ENCODE results near the gene SYVN1. TPM values are rescaled to one million over a fixed set of nuclear protein-coding genes. Genes with fewer than 3 reads are reported as not detected.

Gene SYVN1
- total RNA-seq, 1 experiment from 2014 or later = 51.5 TPM

GRCh38 chr11:65111159-65111743 is 23.1 kb downstream of the SYVN1 start:
- TF ChIP-seq EZH2 (IDR thresholded peaks at IDR 0.05; ENCODE audit: low read depth) = no peak
- Histone ChIP-seq H3K4me2 (peak overlapping the region; percentile 100; the same call in 1 of the 2 replicates), H3F3A (ENCODE audit: insufficient read depth, low read depth) (peaks cover 52% of the 10 kb centered on the region), H3K27me3 (ENCODE audit: insufficient read depth, low read depth) (no peaks in the 10 kb centered on the region), H3K9me2 (ENCODE audit: insufficient read depth) (no peaks in the 10 kb centered on the region), H3K4me1 (replicated peaks; ENCODE audit: insufficient read depth) (peaks cover 36% of the 10 kb centered on the region), H3K27ac (no peak overlapping the region), H3K36me3 (ENCODE audit: low read depth) (no peaks in the 10 kb centered on the region), H2AFZ (no peak overlapping the region), H4K20me1 (ENCODE audit: insufficient read depth) (no peaks in the 10 kb centered on the region), H3K79me2 (ENCODE audit: low read depth) (peaks cover 25% of the 10 kb centered on the region), H3K4me3 (no peak overlapping the region; the same call in 1 of the 2 replicates), H3K9me3 (ENCODE audit: insufficient read depth, low read depth) (no peaks in the 10 kb centered on the region)
- ChIA-PET POLR2A (ENCODE audit: unreplicated experiment) (interaction anchor here (0.6 to 0.9 kb wide), 13 partner anchors 11 to 396 kb away, joined by 3 to 7 read pairs (median 3); partner anchors contain the start of gene POLA2), CTCF (interaction anchor here (0.6 to 0.7 kb wide), 5 partner anchors 62 to 706 kb away, joined by 3 to 4 read pairs (median 3); partner anchors contain the start of gene CAPN1)
- no peak for DNase-seq
- BruUV-seq (replicated peaks) = no TSS peak
- intact Hi-C loops (cut with micrococcal nuclease; ENCODE audit: unreplicated experiment) = loop anchor here (2.0 to 5.0 kb wide), 2 partner anchors 221 to 264 kb away; partner anchors contain the start of gene DPF2

- POLR2A ChIA-PET (ENCODE audit: unreplicated experiment) = interaction anchor here (0.5 to 0.7 kb wide), 8 partner anchors 9 to 345 kb away, joined by 3 to 13 read pairs (median 3); partner anchors contain the start of genes CDC42EP2 and POLA2
Observed at GRCh38 chr11:65110354-65110861, 23.9 kb downstream of the SYVN1 start.

GRCh38 chr11:65109231-65110198 is 24.8 kb downstream of the SYVN1 start:
- Histone ChIP-seq H3K4me2 (no peak overlapping the region), H3K27ac (no peak overlapping the region), H3K9me3 (ENCODE audit: insufficient read depth, low read depth) (no peaks in the 10 kb centered on the region), H3F3A (ENCODE audit: insufficient read depth, low read depth) (peaks cover 41% of the 10 kb centered on the region), H2AFZ (no peak overlapping the region), H3K4me3 (no peak overlapping the region), H3K27me3 (ENCODE audit: insufficient read depth, low read depth) (no peaks in the 10 kb centered on the region), H3K9me2 (ENCODE audit: insufficient read depth) (no peaks in the 10 kb centered on the region), H4K20me1 (ENCODE audit: insufficient read depth) (no peaks in the 10 kb centered on the region), H3K4me1 (replicated peaks; ENCODE audit: insufficient read depth) (peaks cover 27% of the 10 kb centered on the region), H3K79me2 (ENCODE audit: low read depth) (peaks cover 8% of the 10 kb centered on the region; the same call in 1 of the 2 replicates), H3K36me3 (ENCODE audit: low read depth) (no peaks in the 10 kb centered on the region)
- POLR2A ChIA-PET (ENCODE audit: unreplicated experiment) = interaction anchor here (0.6 kb wide), 3 partner anchors 10 to 73 kb away, joined by 3 to 13 read pairs (median 3); no protein-coding TSS in a partner anchor
- DNase-seq = no peak
- intact Hi-C loops (cut with micrococcal nuclease; ENCODE audit: unreplicated experiment) = loop anchor here (1.0 to 5.0 kb wide), 3 partner anchors 145 to 263 kb away; partner anchors contain the start of gene DPF2
- TF ChIP-seq, protein P1, sequence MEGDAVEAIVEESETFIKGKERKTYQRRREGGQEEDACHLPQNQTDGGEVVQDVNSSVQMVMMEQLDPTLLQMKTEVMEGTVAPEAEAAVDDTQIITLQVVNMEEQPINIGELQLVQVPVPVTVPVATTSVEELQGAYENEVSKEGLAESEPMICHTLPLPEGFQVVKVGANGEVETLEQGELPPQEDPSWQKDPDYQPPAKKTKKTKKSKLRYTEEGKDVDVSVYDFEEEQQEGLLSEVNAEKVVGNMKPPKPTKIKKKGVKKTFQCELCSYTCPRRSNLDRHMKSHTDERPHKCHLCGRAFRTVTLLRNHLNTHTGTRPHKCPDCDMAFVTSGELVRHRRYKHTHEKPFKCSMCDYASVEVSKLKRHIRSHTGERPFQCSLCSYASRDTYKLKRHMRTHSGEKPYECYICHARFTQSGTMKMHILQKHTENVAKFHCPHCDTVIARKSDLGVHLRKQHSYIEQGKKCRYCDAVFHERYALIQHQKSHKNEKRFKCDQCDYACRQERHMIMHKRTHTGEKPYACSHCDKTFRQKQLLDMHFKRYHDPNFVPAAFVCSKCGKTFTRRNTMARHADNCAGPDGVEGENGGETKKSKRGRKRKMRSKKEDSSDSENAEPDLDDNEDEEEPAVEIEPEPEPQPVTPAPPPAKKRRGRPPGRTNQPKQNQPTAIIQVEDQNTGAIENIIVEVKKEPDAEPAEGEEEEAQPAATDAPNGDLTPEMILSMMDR (conservative IDR thresholded peaks at IDR 0.05) = no peak
- no peak for TF ChIP-seq EZH2 (IDR thresholded peaks at IDR 0.05; ENCODE audit: low read depth)
- CTCF ChIA-PET = interaction anchor here (1.0 kb wide), 1 partner anchor 145 kb away, joined by 5 read pairs; no protein-coding TSS in a partner anchor
- no TSS peak for BruUV-seq (replicated peaks)

More at GRCh38 chr11:65110354-65110861, 23.9 kb downstream of the SYVN1 start:
- Histone ChIP-seq H3K36me3 (ENCODE audit: low read depth) (no peaks in the 10 kb centered on the region), H3K4me1 (replicated peaks; ENCODE audit: insufficient read depth) (peaks cover 28% of the 10 kb centered on the region), H3F3A (ENCODE audit: insufficient read depth, low read depth) (peaks cover 44% of the 10 kb centered on the region), H2AFZ (no peak overlapping the region), H4K20me1 (ENCODE audit: insufficient read depth) (no peaks in the 10 kb centered on the region), H3K4me2 (peak overlapping the region; percentile 66), H3K27me3 (ENCODE audit: insufficient read depth, low read depth) (no peaks in the 10 kb centered on the region), H3K27ac (no peak overlapping the region), H3K9me2 (ENCODE audit: insufficient read depth) (no peaks in the 10 kb centered on the region), H3K4me3 (no peak overlapping the region), H3K9me3 (ENCODE audit: insufficient read depth, low read depth) (no peaks in the 10 kb centered on the region), H3K79me2 (ENCODE audit: low read depth) (peaks cover 16% of the 10 kb centered on the region)
- DNase-seq = peak; percentile 76 to 92
- TF ChIP-seq, protein P1 (conservative IDR thresholded peaks at IDR 0.05) = peak; percentile 100
- no peak for TF ChIP-seq EZH2 (IDR thresholded peaks at IDR 0.05; ENCODE audit: low read depth)
- CTCF ChIA-PET = interaction anchor here (0.6 to 1.0 kb wide), 4 partner anchors 63 to 265 kb away, joined by 3 to 5 read pairs (median 4); no protein-coding TSS in a partner anchor
- intact Hi-C loops (cut with micrococcal nuclease; ENCODE audit: unreplicated experiment) = loop anchor here (1.0 to 5.0 kb wide), 3 partner anchors 144 to 264 kb away; partner anchors contain the start of gene DPF2
- no TSS peak for BruUV-seq (replicated peaks)
